Subcutaneous abdominal adipose tissue (tissue), 5 donors: ENCODE data around the gene GALNTL6.

ENCODE experiments used
- H3K27ac ChIP-seq: one replicate; pipeline ENCODE4 v1.7.0; 2013; ENCODE audit warnings: low read depth, mild to moderate bottlenecking, inconsistent platforms, low read length, moderate library complexity
- H3K27me3 ChIP-seq, 5 donors: one replicate each; pipeline ENCODE4 v1.7.0; 2013; ENCODE audit warnings: low read length in 5 of 5, inconsistent platforms in 1 of 5; ENCODE audit not compliant: control insufficient read depth in 5 of 5, insufficient read depth in 4 of 5
- H3K36me3 ChIP-seq, 5 donors: one replicate each; pipeline ENCODE4 v1.7.0; 2013; ENCODE audit warnings: low read length in 5 of 5; ENCODE audit not compliant: control insufficient read depth in 5 of 5, insufficient read depth in 5 of 5
- H3K4me1 ChIP-seq, 5 donors: one replicate each; pipeline ENCODE4 v1.7.0; 2013; ENCODE audit warnings: low read length in 5 of 5, mild to moderate bottlenecking in 3 of 5, moderate library complexity in 1 of 5; ENCODE audit not compliant: control insufficient read depth in 5 of 5, insufficient read depth in 5 of 5
- H3K4me3 ChIP-seq, 5 donors: one replicate each; pipeline ENCODE4 v1.7.0; 2013; ENCODE audit warnings: low read length in 5 of 5, low read depth in 1 of 5
- H3K9ac ChIP-seq, 5 donors: one replicate each; pipeline ENCODE4 v1.7.0; 2013; ENCODE audit warnings: low read length in 5 of 5, mild to moderate bottlenecking in 4 of 5, moderate library complexity in 3 of 5
- H3K9me3 ChIP-seq, 5 donors: one replicate each; pipeline ENCODE4 v1.7.0; 2013; ENCODE audit warnings: low read length in 5 of 5; ENCODE audit not compliant: control insufficient read depth in 5 of 5
- donor health status: healthy.
- donor health status: healthy.
- donor health status: healthy.
- donor health status: healthy.
- donor health status: healthy.

The GALNTL6 gene

DNA sequence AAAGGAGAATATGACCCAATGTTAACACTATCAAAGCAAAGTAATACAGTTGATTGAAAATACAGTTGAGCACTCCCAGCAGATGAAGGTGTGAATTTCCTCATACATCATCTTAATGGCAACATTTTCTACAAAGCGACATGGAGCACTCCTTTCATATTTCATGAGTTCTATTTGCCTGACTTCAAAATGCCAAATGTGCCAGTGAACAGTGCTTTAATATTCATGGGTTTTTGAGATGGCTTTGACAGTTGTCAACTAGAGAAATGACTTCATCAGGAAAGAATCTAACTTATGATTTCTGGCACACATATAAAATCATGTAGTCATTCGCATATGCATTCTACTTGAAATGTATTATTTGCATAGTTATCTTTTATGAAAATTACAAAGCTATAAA lies 222.4 kb downstream of the GALNTL6 start:
- Histone ChIP-seq H3K9ac (no peak overlapping the region), H3K27me3 (no peaks in the 10 kb centered on the region), H3K27ac (no peak overlapping the region), H3K4me1 (no peaks in the 10 kb centered on the region), H3K36me3 (no peaks in the 10 kb centered on the region), H3K9me3 (no peaks in the 10 kb centered on the region), H3K4me3 (no peak overlapping the region)

DNA sequence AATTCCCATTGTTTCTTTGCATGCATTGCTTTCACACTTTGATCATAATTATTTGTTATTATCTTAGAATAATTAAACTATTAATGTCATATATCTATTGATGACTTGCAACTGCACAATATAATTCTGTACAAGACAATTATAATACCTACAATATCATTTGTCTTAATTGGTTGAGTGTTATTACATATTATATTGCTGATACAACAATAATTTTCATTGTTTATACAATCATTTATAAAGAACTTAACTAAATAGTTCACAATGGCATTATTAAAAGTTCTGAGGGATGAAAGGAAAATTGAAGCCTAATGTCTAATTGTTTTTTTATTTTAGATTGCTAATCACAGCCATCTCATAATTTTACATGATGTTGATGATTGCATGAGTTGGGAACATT lies 227.6 kb downstream of the GALNTL6 start:
- Histone ChIP-seq H3K4me3 (no peak overlapping the region), H3K27ac (no peak overlapping the region), H3K9ac (no peak overlapping the region), H3K36me3 (no peaks in the 10 kb centered on the region), H3K9me3 (no peaks in the 10 kb centered on the region), H3K27me3 (no peaks in the 10 kb centered on the region), H3K4me1 (no peaks in the 10 kb centered on the region)

GRCh38 chr4:172042714-172043114 lies 229.5 kb downstream of the GALNTL6 start:
- Histone ChIP-seq H3K27ac (no peak overlapping the region), H3K36me3 (no peaks in the 10 kb centered on the region), H3K9me3 (no peaks in the 10 kb centered on the region), H3K4me3 (no peak overlapping the region), H3K4me1 (no peaks in the 10 kb centered on the region), H3K9ac (no peak overlapping the region), H3K27me3 (no peaks in the 10 kb centered on the region)

DNA sequence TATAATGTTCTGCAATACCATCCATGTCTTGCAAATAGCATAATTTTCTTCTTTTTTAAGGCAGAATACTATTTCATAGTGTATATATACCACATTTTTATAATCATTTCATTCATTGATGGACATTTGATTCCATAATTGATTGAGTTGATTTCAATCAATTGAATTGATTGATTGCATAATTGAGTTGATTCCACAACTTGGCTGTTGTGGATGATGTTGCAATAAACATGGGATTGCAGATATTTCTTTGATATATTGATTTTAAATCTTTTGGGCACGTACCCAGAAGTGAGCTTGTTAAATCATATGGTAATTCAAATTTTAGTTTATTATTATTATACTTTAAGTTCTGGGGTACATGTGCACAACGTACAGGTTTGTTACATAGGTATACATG lies 232.8 kb downstream of the GALNTL6 start:
- H3K4me1 ChIP-seq: no peaks in the 10 kb centered on the region
- no peaks in the 10 kb centered on the region for H3K36me3 ChIP-seq
- no peaks in the 10 kb centered on the region for H3K27me3 ChIP-seq
- H3K9me3 ChIP-seq: no peaks in the 10 kb centered on the region
- no peak overlapping the region for H3K27ac ChIP-seq
- no peak overlapping the region for H3K9ac ChIP-seq
- H3K4me3 ChIP-seq: no peak overlapping the region

DNA sequence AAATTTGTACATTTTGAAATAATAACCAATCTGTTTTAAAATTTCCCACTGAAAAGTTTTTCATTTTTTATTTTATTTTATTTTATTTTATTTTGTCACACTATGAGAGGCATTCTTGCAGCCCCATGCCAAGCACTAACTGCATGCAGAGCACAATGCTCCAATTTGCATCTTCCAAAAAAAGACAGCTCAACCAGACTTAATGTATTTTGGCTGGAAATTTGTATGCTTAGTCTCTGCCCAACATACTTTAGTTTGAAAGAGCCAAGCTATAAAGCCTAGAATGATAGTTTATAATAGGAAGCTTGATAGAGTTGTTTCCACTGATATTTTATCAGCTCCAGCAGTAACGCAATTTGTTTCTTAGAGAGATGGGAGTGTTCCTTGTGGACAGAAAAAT lies 235.5 kb downstream of the GALNTL6 start:
- no peak overlapping the region for H3K9ac ChIP-seq
- no peak overlapping the region for H3K4me3 ChIP-seq
- H3K27me3 ChIP-seq: no peaks in the 10 kb centered on the region
- no peaks in the 10 kb centered on the region for H3K9me3 ChIP-seq
- no peaks in the 10 kb centered on the region for H3K36me3 ChIP-seq
- no peak overlapping the region for H3K27ac ChIP-seq
- H3K4me1 ChIP-seq: no peaks in the 10 kb centered on the region

- no peak overlapping the region for H3K27ac ChIP-seq
- H3K9ac ChIP-seq: no peak overlapping the region
- no peaks in the 10 kb centered on the region for H3K27me3 ChIP-seq
These were observed 237.7 kb downstream of the GALNTL6 start for GRCh38 chr4:172050911-172051310.

DNA sequence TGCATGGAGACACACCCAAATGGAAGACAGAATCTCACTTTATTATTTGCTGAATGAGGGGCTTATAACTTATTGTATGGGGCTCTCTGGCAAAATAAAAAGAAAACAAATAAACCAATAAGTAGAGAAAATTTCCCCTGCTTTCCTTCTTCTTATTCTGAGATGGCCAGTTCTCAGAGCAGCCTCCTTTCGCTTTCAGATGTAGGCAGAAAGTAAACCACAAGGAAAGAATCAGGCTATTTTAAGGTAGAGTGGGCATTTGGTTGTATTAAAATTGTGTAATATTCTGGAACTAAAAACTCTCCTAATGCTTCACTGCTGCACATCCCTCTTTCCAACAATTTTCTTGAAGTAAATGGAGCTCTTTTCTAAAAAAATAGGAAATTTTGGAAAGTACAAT lies 241.8 kb downstream of the GALNTL6 start:
- Histone ChIP-seq H3K36me3 (no peaks in the 10 kb centered on the region), H3K27ac (no peak overlapping the region), H3K9ac (no peak overlapping the region), H3K4me3 (no peak overlapping the region), H3K4me1 (no peaks in the 10 kb centered on the region), H3K9me3 (no peaks in the 10 kb centered on the region), H3K27me3 (no peaks in the 10 kb centered on the region)

More at GRCh38 chr4:172050911-172051310, 237.7 kb downstream of the GALNTL6 start:
- no peaks in the 10 kb centered on the region for H3K4me1 ChIP-seq
- no peaks in the 10 kb centered on the region for H3K36me3 ChIP-seq
- H3K9me3 ChIP-seq: no peaks in the 10 kb centered on the region
- no peak overlapping the region for H3K4me3 ChIP-seq

DNA sequence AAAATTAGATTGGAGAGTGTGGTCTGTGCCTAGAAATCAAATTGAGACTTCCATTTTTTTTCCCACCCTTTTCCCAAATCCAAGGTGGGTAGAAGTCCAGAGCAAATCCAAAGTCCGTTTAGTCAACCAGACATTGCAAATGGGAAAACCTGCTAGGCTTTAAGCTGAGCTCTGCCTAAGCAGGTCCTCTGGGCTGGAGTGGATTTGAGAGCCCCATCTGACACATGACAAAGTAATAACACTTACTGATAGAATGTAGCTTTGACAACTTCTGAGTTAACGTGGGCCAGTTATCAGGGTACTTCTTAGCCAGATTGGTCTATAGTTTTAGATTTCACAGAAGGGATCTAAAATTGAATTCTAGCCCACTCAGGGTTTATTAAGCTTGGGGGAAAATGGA lies 242.3 kb downstream of the GALNTL6 start:
- no peaks in the 10 kb centered on the region for H3K9me3 ChIP-seq
- no peaks in the 10 kb centered on the region for H3K4me1 ChIP-seq
- no peaks in the 10 kb centered on the region for H3K27me3 ChIP-seq
- H3K36me3 ChIP-seq: no peaks in the 10 kb centered on the region
- H3K9ac ChIP-seq: no peak overlapping the region
- H3K4me3 ChIP-seq: no peak overlapping the region
- no peak overlapping the region for H3K27ac ChIP-seq

DNA sequence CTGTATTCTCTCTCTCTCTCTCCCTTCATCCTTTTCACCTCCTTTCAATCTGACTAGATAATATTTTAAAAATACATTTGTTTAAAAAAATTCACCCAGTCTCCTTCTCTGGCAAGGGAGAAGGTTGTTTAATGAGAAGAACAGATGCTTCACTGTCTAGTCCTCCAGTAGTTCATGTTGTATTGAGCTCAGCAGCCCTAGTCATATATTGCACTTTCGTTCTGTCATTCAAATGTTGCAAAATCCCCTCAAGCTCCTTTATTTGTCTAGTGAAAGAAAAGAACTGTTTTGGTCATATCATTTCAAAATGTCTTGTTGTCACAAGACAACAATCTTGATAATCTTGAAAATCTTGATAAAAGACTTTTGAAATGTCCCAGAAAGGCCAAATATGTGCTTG lies 248.0 kb downstream of the GALNTL6 start:
- Histone ChIP-seq H3K4me3 (no peak overlapping the region), H3K27me3 (no peaks in the 10 kb centered on the region), H3K4me1 (no peaks in the 10 kb centered on the region), H3K9ac (no peak overlapping the region), H3K36me3 (no peaks in the 10 kb centered on the region), H3K9me3 (no peaks in the 10 kb centered on the region), H3K27ac (no peak overlapping the region)

DNA sequence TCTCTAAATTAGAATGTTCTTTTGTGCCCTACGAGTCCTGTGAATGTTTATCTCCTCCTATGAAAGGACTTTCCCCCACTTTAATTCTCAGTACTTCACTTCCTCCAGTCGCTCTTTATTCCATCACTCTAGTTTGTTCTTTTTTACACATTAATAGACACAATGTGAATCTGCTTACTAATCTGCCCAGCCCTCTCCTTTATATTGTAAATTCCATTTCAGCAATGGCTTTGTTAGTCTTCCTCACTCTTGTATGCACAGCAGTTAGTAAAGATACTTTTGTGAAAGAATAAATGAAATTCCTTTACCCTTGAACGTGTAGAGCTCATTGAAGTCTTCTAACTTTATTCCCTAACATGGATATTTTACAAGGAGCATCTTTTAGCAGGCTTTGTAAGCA lies 255.3 kb downstream of the GALNTL6 start:
- Histone ChIP-seq H3K27ac (no peak overlapping the region), H3K4me3 (no peak overlapping the region), H3K9ac (no peak overlapping the region), H3K36me3 (no peaks in the 10 kb centered on the region), H3K9me3 (no peaks in the 10 kb centered on the region), H3K27me3 (no peaks in the 10 kb centered on the region), H3K4me1 (no peaks in the 10 kb centered on the region)

DNA sequence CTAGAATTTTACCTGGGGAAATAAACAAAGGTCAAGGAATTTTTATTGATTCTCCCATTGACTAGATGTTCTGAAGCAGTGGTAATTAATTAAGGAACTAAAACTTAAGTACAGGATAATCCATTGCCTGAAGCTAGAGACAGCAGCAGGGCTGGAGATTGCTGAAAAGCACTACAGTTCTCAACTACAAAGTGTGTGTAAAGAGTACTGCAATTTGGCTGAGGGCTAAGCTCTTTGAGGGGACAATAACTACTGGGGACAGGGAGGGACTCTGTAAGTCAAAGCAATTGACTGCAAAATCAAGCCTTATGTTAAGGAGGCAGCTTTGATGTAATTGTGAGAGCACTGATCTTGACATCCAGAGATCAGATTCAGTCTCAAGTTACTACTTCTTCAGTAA lies 260.4 kb downstream of the GALNTL6 start:
- Histone ChIP-seq H3K27me3 (no peaks in the 10 kb centered on the region), H3K9me3 (no peaks in the 10 kb centered on the region), H3K4me1 (no peaks in the 10 kb centered on the region), H3K4me3 (no peak overlapping the region), H3K9ac (no peak overlapping the region), H3K27ac (no peak overlapping the region), H3K36me3 (peaks cover 0 to 3% (median 0%) of the 10 kb centered on the region in 5 donors)
